K562 (cell line): ENCODE measurements around the gene MAP1LC3A. TPM values are rescaled to one million over a fixed set of nuclear protein-coding genes. Genes with fewer than 3 reads are reported as not detected.

Source experiments
- AFF1 ChIP-seq, 2 experiments: fragments of 450-650 bp; IDR thresholded peaks; 2 replicates each; pipeline ENCODE4 v1.6.1; 2018; ENCODE audit warnings: mild to moderate bottlenecking in 2 of 2, low read depth in 1 of 2; ENCODE audit not compliant: partially characterized antibody in 2 of 2
- ELK3 ChIP-seq: fragments of 450-650 bp; formaldehyde crosslinking; IDR thresholded peaks from 2 replicates; pipeline ENCODE4 v1.4.0; 2020; ENCODE audit warnings: mild to moderate bottlenecking
- HDAC3 ChIP-seq: fragments of 450-650 bp; IDR thresholded peaks from 2 replicates; pipeline ENCODE4 v1.6.1; 2018; ENCODE audit warnings: borderline replicate concordance, mild to moderate bottlenecking, moderate library complexity; ENCODE audit not compliant: partially characterized antibody
- JUND ChIP-seq, 2 experiments: IDR thresholded peaks; 2 replicates in 1 of 2; 3 replicates in 1 of 2; pipeline ENCODE4 v1.6.1; 2011; ENCODE audit warnings: borderline replicate concordance in 2 of 2, low read depth in 2 of 2, low read length in 2 of 2, improper control_type of control experiment in 1 of 2, missing biosample characterization in 1 of 2, missing genetic modification characterization in 1 of 2, missing genetic modification reagents in 1 of 2
- MAZ ChIP-seq, 2 experiments: fragments of 450-650 bp in 1 of 2; sonication (generic) in 1 of 2; formaldehyde crosslinking; IDR thresholded peaks in 1 of 2; conservative IDR thresholded peaks in 1 of 2; 2 replicates each; pipeline versions ENCODE4 v1.4.0 to v1.5.0; 2020; ENCODE audit warnings: mild to moderate bottlenecking in 1 of 2, missing genetic modification reagents in 1 of 2
- MBD2 ChIP-seq: sonication (generic); IDR thresholded peaks from 2 replicates; pipeline ENCODE4 v1.6.1; 2016; ENCODE audit warnings: low read depth, borderline replicate concordance
- NFIC ChIP-seq: fragments of 450-650 bp; IDR thresholded peaks from 2 replicates; pipeline ENCODE4 v1.6.1; 2017; ENCODE audit warnings: mild to moderate bottlenecking, inconsistent platforms
- PATZ1 ChIP-seq: fragments of 250-450 bp; sonication (Bioruptor Pico); IDR thresholded peaks from 2 replicates; pipeline ENCODE4 v1.5.0; 2020; ENCODE audit warnings: mild to moderate bottlenecking, borderline replicate concordance
- PHF21A ChIP-seq: fragments of 450-650 bp; IDR thresholded peaks from 2 replicates; pipeline ENCODE4 v1.6.1; 2017; ENCODE audit warnings: low read depth, borderline replicate concordance
- POLR2AphosphoS5 ChIP-seq: IDR thresholded peaks from 2 replicates; pipeline ENCODE4 v1.6.1; 2011; ENCODE audit warnings: mild to moderate bottlenecking, low read depth, low read length, moderate library complexity; ENCODE audit not compliant: control insufficient read depth, insufficient read depth
- TRIM24 ChIP-seq, 2 experiments: fragments of 450-650 bp; IDR thresholded peaks; 2 replicates each; pipeline ENCODE4 v1.6.1; 2016
- ZNF140 ChIP-seq: fragments of 250-450 bp; sonication (Bioruptor Pico); IDR thresholded peaks from 2 replicates; pipeline ENCODE4 v1.8.0; 2021; ENCODE audit warnings: moderate library complexity, mild to moderate bottlenecking, inconsistent platforms
- ZNF146 ChIP-seq: IDR thresholded peaks from one replicate; pipeline ENCODE4 v1.6.1; 2018; ENCODE audit warnings: missing compliant biosample characterization; ENCODE audit not compliant: unreplicated experiment
- ZNF449 ChIP-seq: fragments of 250-450 bp; sonication (Bioruptor Pico); IDR thresholded peaks from 2 replicates; pipeline ENCODE4 v1.8.0; 2022; ENCODE audit warnings: moderate library complexity, mild to moderate bottlenecking, inconsistent platforms
- ZNF589 ChIP-seq: fragments of 200-800 bp; sonication (Bioruptor generic); IDR thresholded peaks from 2 replicates; pipeline ENCODE4 v1.6.1; 2016; ENCODE audit warnings: low read depth, missing genetic modification characterization, missing compliant biosample characterization
- polyA plus RNA-seq, 8 experiments: library from polyadenylated mRNA; depleted of rRNA in 4 of 8; stranded (reverse) in 5 of 8; unstranded in 3 of 8; fragments of >200 nt; fragmentation: Nextera tagmentation in 2 of 8; fragmentation: Illumina TruSeq in 1 of 8; extraction: Ambion mirVana in 2 of 8; extraction: Trizol in 1 of 8; gene quantifications; 2 replicates each; pipeline versions ENCODE4 v1.2.1 to v1.2.3, GENCODE V29; 2011 to 2014; ENCODE audit warnings: inconsistent platforms in 1 of 8, missing spikeins in 1 of 8
- total RNA-seq, 7 experiments: library from RNA; depleted of rRNA in 6 of 7; stranded (reverse); fragments of >200 nt in 6 of 7; fragmentation: Illumina TruSeq in 2 of 7; extraction: Trizol in 2 of 7; gene quantifications; 2 replicates each; pipeline versions ENCODE4 v1.2.1 to v1.2.3, GENCODE V29; 2011 to 2021; ENCODE audit warnings: low replicate concordance in 1 of 7

The MAP1LC3A gene
- total and polyA plus RNA-seq, 9 of the 15 experiments (the other 6 are each of a cell fraction or from before 2014, with no cell fraction given) = 0.27 to 0.38 TPM; not detected in 7

GRCh38 chr20:34570859-34571306, 12.4 kb downstream of the MAP1LC3A start (continued):
- TF ChIP-seq JUND (IDR thresholded peaks at IDR 0.05; ENCODE audit: borderline replicate concordance, low read depth, low read length) (peak; percentile 68), JUND (tag; IDR thresholded peaks at IDR 0.05; ENCODE audit: borderline replicate concordance, low read depth, low read length) (peak; percentile 36; the same call in 1 of the 3 replicates), HDAC3 (no peak), POLR2AphosphoS5 (0 out of 2 replicates have a peak, but pooled peaks have one; percentile 22), ZNF589 (CRISPR knock-in tag) (peak; percentile 35; the same call in 1 of the 2 replicates), ZNF146 (CRISPR knock-in tag) (no peak), ELK3 (no peak), NFIC (no peak), ZNF449 (CRISPR knock-in tag) (no peak), MAZ (CRISPR knock-in tag; conservative IDR thresholded peaks at IDR 0.05 in 1 of 2, IDR thresholded peaks at IDR 0.05 in 1 of 2) (peak in 1 of 2 experiments; percentile 40; a peak in 1 of 4 replicates), TRIM24 (IDR thresholded peaks at IDR 0.05) (0 out of 4 replicates have a peak, but pooled peaks of 1 of the 2 experiments have one; percentile 45), PHF21A (no peak), ZNF140 (no peak), PATZ1 (CRISPR knock-in tag) (no peak), MBD2 (peak; percentile 19; the same call in 1 of the 2 replicates), AFF1 (IDR thresholded peaks at IDR 0.05; ENCODE audit: low read depth in 1 of 2, partially characterized antibody in 2 of 2) (peak in 1 of 2 experiments; percentile 32)
